ENCODE data around the gene PCDHB12.
"Not testable (repeated sequence)": the region's sequence is repeated elsewhere in the genome, so short reads cannot be mapped to it uniquely, and the experiment has no call there.

Gene PCDHB12

GRCh38 chr5:141192110-141192725 lies 16.3 kb upstream of the PCDHB12 start, which contains the start of gene PCDHB10:
TSS of gene PCDHB10 (plus strand) at chr5:141192353. CDS start at chr5:141192553, 200 bp downstream.
- Histone ChIP-seq H3K4me3 (ENCODE audit: low read length) (no peak within 1 kb of the TSS), H4K20me1 (ENCODE audit: insufficient read depth, low read length) (no peaks in the 10 kb centered on the region), H3F3A (ENCODE audit: insufficient read depth, low read length) (no peaks in the 10 kb centered on the region), H3K79me2 (ENCODE audit: low read length) (no peaks in the 10 kb centered on the region), H3K9ac (ENCODE audit: low read length) (no peak within 1 kb of the TSS), H3K4me1 (ENCODE audit: low read length) (no peaks in the 10 kb centered on the region), H3K4me2 (ENCODE audit: low read depth, low read length) (no peak within 1 kb of the TSS), H3K27ac (ENCODE audit: low read length) (no peak within 1 kb of the TSS), H3K9me3 (replicated peaks; ENCODE audit: insufficient read depth, low read length) (no peaks in the 10 kb centered on the region), H2AFZ (ENCODE audit: low read length) (no peak within 1 kb of the TSS), H3K9me2 (replicated peaks; ENCODE audit: insufficient read depth, low read length) (no peaks in the 10 kb centered on the region), H3K36me3 (replicated peaks; ENCODE audit: insufficient read depth, low read length) (no peaks in the 10 kb centered on the region), H3K27me3 (replicated peaks; ENCODE audit: insufficient read depth, low read length) (no peaks in the 10 kb centered on the region)
- TF ChIP-seq, protein P1, sequence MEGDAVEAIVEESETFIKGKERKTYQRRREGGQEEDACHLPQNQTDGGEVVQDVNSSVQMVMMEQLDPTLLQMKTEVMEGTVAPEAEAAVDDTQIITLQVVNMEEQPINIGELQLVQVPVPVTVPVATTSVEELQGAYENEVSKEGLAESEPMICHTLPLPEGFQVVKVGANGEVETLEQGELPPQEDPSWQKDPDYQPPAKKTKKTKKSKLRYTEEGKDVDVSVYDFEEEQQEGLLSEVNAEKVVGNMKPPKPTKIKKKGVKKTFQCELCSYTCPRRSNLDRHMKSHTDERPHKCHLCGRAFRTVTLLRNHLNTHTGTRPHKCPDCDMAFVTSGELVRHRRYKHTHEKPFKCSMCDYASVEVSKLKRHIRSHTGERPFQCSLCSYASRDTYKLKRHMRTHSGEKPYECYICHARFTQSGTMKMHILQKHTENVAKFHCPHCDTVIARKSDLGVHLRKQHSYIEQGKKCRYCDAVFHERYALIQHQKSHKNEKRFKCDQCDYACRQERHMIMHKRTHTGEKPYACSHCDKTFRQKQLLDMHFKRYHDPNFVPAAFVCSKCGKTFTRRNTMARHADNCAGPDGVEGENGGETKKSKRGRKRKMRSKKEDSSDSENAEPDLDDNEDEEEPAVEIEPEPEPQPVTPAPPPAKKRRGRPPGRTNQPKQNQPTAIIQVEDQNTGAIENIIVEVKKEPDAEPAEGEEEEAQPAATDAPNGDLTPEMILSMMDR (IDR thresholded peaks at IDR 0.05; ENCODE audit: low read length): peak; percentile 88
- no peak for TF ChIP-seq EZH2 (optimal IDR thresholded peaks at IDR 0.05; ENCODE audit: low read depth, low read length)
- DNase-seq: peak; percentile 59

DNA sequence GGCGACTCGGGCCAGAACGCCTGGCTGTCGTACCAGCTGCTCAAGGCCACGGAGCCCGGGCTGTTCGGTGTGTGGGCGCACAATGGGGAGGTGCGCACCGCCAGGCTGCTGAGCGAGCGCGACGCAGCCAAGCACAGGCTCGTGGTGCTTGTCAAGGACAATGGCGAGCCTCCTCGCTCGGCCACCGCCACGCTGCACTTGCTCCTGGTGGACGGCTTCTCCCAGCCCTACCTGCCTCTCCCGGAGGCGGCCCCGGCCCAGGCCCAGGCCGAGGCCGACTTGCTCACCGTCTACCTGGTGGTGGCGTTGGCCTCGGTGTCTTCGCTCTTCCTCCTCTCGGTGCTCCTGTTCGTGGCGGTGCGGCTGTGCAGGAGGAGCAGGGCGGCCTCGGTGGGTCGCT lies 14.2 kb upstream of the PCDHB12 start:
- not testable (repeated sequence) for H3K79me2 ChIP-seq (ENCODE audit: low read length); H3K9ac ChIP-seq (ENCODE audit: low read length); H3K9me3 ChIP-seq (replicated peaks; ENCODE audit: insufficient read depth, low read length); H3K4me2 ChIP-seq (ENCODE audit: low read depth, low read length); H4K20me1 ChIP-seq (ENCODE audit: insufficient read depth, low read length); H3K27me3 ChIP-seq (replicated peaks; ENCODE audit: insufficient read depth, low read length); H2AFZ ChIP-seq (ENCODE audit: low read length); H3K9me2 ChIP-seq (replicated peaks; ENCODE audit: insufficient read depth, low read length); H3K4me3 ChIP-seq (ENCODE audit: low read length); H3K27ac ChIP-seq (ENCODE audit: low read length); H3K36me3 ChIP-seq (replicated peaks; ENCODE audit: insufficient read depth, low read length); DNase-seq; H3K4me1 ChIP-seq (ENCODE audit: low read length); H3F3A ChIP-seq (ENCODE audit: insufficient read depth, low read length)

DNA sequence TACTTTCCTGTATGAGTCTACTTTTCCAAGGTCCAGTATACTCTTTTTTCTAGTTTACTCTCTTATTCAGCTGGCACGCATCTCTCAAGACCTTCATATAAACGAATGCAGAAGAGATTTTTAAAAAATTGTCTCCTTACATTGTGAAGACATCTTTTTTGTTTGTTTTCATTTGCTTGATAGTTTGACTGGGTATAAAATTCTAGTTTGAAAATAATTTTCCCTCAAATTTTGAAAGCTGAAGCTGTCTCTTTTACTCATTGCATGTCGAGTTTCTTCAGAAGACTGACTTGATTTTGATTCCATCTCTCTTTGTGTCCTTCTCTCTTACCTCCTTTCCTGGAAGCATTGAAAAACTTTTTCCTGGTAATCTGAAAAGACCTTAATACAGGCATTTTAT lies 12.2 kb upstream of the PCDHB12 start:
- H3K9ac ChIP-seq (ENCODE audit: low read length): no peak overlapping the region
- H3F3A ChIP-seq (ENCODE audit: insufficient read depth, low read length): no peaks in the 10 kb centered on the region
- H3K9me2 ChIP-seq (replicated peaks; ENCODE audit: insufficient read depth, low read length): no peaks in the 10 kb centered on the region
- no peak overlapping the region for H3K27ac ChIP-seq (ENCODE audit: low read length)
- no peaks in the 10 kb centered on the region for H3K9me3 ChIP-seq (replicated peaks; ENCODE audit: insufficient read depth, low read length)
- no peak for DNase-seq
- H3K79me2 ChIP-seq (ENCODE audit: low read length): no peaks in the 10 kb centered on the region
- H3K36me3 ChIP-seq (replicated peaks; ENCODE audit: insufficient read depth, low read length): no peaks in the 10 kb centered on the region
- H3K27me3 ChIP-seq (replicated peaks; ENCODE audit: insufficient read depth, low read length): no peaks in the 10 kb centered on the region
- no peak overlapping the region for H2AFZ ChIP-seq (ENCODE audit: low read length)
- TF ChIP-seq EZH2phosphoT487 (IDR thresholded peaks at IDR 0.05; ENCODE audit: low read length) (no peak), EZH2 (optimal IDR thresholded peaks at IDR 0.05; ENCODE audit: low read depth, low read length) (no peak)
- TF ChIP-seq, protein P1 (IDR thresholded peaks at IDR 0.05; ENCODE audit: low read length): no peak
- no peak overlapping the region for H3K4me3 ChIP-seq (ENCODE audit: low read length)
- H4K20me1 ChIP-seq (ENCODE audit: insufficient read depth, low read length): no peaks in the 10 kb centered on the region
- H3K4me1 ChIP-seq (ENCODE audit: low read length): no peaks in the 10 kb centered on the region
- H3K4me2 ChIP-seq (ENCODE audit: low read depth, low read length): no peak overlapping the region

Measured in MM.1S (cell line).